Neuronal stem cell (in vitro differentiated cells): ENCODE data around the gene PCGF3.

Experiments
- DNase-seq: peaks from one replicate; pipeline ENCODE4 v3.0.0-alpha.2; 2013; ENCODE audit warnings: low spot score
- H2AFZ ChIP-seq: one replicate; pipeline ENCODE4 v1.6.1; 2013; ENCODE audit warnings: mild to moderate bottlenecking, low read length, inconsistent platforms
- H2AK5ac ChIP-seq: 2 replicates; pipeline ENCODE4 v1.6.1; 2013; ENCODE audit warnings: low read depth, mild to moderate bottlenecking, inconsistent platforms, low read length, moderate library complexity, mixed read lengths
- H2BK120ac ChIP-seq: 2 replicates; pipeline ENCODE4 v1.6.1; 2013; ENCODE audit warnings: low read depth, mild to moderate bottlenecking, inconsistent platforms, low read length, moderate library complexity, mixed read lengths
- H2BK12ac ChIP-seq: one replicate; pipeline ENCODE4 v1.6.1; 2013; ENCODE audit warnings: low read length, inconsistent platforms
- H2BK15ac ChIP-seq: 2 replicates; pipeline ENCODE4 v1.6.1; 2013; ENCODE audit warnings: mild to moderate bottlenecking, low read length, inconsistent platforms, mixed read lengths
- H2BK5ac ChIP-seq: one replicate; pipeline ENCODE4 v1.6.1; 2013; ENCODE audit warnings: inconsistent platforms, mild to moderate bottlenecking, low read length, moderate library complexity
- H3K14ac ChIP-seq: one replicate; pipeline ENCODE4 v1.6.1; 2013; ENCODE audit warnings: low read length, inconsistent platforms
- H3K18ac ChIP-seq: 2 replicates; pipeline ENCODE4 v1.6.1; 2013; ENCODE audit warnings: low read length, inconsistent platforms
- H3K23ac ChIP-seq: 2 replicates; pipeline ENCODE4 v1.6.1; 2013; ENCODE audit warnings: low read depth, mild to moderate bottlenecking, mixed read lengths, low read length, inconsistent platforms; ENCODE audit not compliant: poor library complexity
- H3K27ac ChIP-seq: replicated peaks from 3 replicates; pipeline ENCODE4 v1.5.1; 2013; ENCODE audit warnings: low read length, inconsistent platforms
- H3K27me3 ChIP-seq, 3 experiments: 2 replicates each; pipeline ENCODE4 v1.6.1; 2013; ENCODE audit warnings: low read length in 3 of 3, mild to moderate bottlenecking in 2 of 3, inconsistent platforms in 1 of 3, low read depth in 1 of 3, mixed read lengths in 1 of 3, moderate library complexity in 1 of 3; ENCODE audit not compliant: control insufficient read depth in 3 of 3, insufficient read depth in 3 of 3
- H3K36me3 ChIP-seq, 2 donors: replicated peaks in 1 of 2; 2 replicates each; pipeline ENCODE4 v1.6.1; 2013; ENCODE audit warnings: low read length in 2 of 2; ENCODE audit not compliant: control insufficient read depth in 2 of 2, insufficient read depth in 2 of 2
- H3K4ac ChIP-seq: 2 replicates; pipeline ENCODE4 v1.6.1; 2013; ENCODE audit warnings: inconsistent platforms, mild to moderate bottlenecking, low read length, moderate library complexity
- H3K4me1 ChIP-seq, 2 donors: 1 replicate in 1 of 2; 2 replicates in 1 of 2; pipeline ENCODE4 v1.6.1; 2013; ENCODE audit warnings: low read length in 2 of 2, low read depth in 1 of 2; ENCODE audit not compliant: control insufficient read depth in 2 of 2, insufficient read depth in 1 of 2
- H3K4me2 ChIP-seq: one replicate; pipeline ENCODE4 v1.6.1; 2013; ENCODE audit warnings: mild to moderate bottlenecking, low read length, inconsistent platforms; ENCODE audit not compliant: insufficient read depth, poor library complexity, severe bottlenecking
- H3K4me3 ChIP-seq, 2 donors: 2 replicates each; pipeline ENCODE4 v1.5.1; 2013; ENCODE audit warnings: low read length in 2 of 2, mild to moderate bottlenecking in 2 of 2, inconsistent platforms in 1 of 2, moderate library complexity in 1 of 2
- H3K79me1 ChIP-seq: one replicate; pipeline ENCODE4 v1.6.1; 2013; ENCODE audit warnings: low read depth, mild to moderate bottlenecking, inconsistent platforms, low read length, moderate library complexity
- H3K9ac ChIP-seq: one replicate; pipeline ENCODE4 v1.6.1; 2013; ENCODE audit warnings: mild to moderate bottlenecking, low read depth, low read length, inconsistent platforms; ENCODE audit not compliant: poor library complexity
- H3K9me3 ChIP-seq, 2 donors: replicated peaks in 1 of 2; 2 replicates each; pipeline versions ENCODE3 to v1.6.1; 2013; ENCODE audit warnings: low read length in 2 of 2, mild to moderate bottlenecking in 2 of 2, inconsistent platforms in 1 of 2, low read depth in 1 of 2, mixed read lengths in 1 of 2, moderate library complexity in 1 of 2; ENCODE audit not compliant: control insufficient read depth in 2 of 2, insufficient read depth in 1 of 2
- H4K8ac ChIP-seq: one replicate; pipeline ENCODE4 v1.6.1; 2013; ENCODE audit warnings: low read depth, mild to moderate bottlenecking, inconsistent platforms, low read length, moderate library complexity
- H4K91ac ChIP-seq: one replicate; pipeline ENCODE4 v1.6.1; 2013; ENCODE audit warnings: low read length, low read depth, mild to moderate bottlenecking, inconsistent platforms; ENCODE audit not compliant: poor library complexity
- WGBS, 2 donors: extraction: QIAGEN DNeasy Blood & Tissue Kit; methylation state at CpG; one replicate each; pipeline ENCODE4 v1.1.7; 2013; ENCODE audit warnings: missing lambda C conversion rate in 2 of 2, mixed read lengths in 1 of 2; ENCODE audit not compliant: insufficient read length in 2 of 2, insufficient replicate concordance in 1 of 2; ENCODE audit errors: extremely low coverage in 2 of 2; 5-methylcytosine and 5-hydroxymethylcytosine counted together

The PCGF3 gene

GRCh38 chr4:726235-726787, 20.7 kb downstream of the PCGF3 start:
- Histone ChIP-seq H4K8ac (no peak overlapping the region), H3K79me1 (peaks cover 48% of the 10 kb centered on the region), H3K9ac (no peak overlapping the region), H3K9me3 (peaks cover 5 to 10% of the 10 kb centered on the region in 2 donors), H2BK5ac (no peak overlapping the region), H3K27me3 (no peaks in the 10 kb centered on the region), H3K4ac (no peak overlapping the region), H3K4me3 (no peak overlapping the region), H3K18ac (no peak overlapping the region), H3K36me3 (peaks cover 21 to 66% of the 10 kb centered on the region in 2 donors), H3K23ac (no peak overlapping the region), H2BK12ac (no peak overlapping the region), H2BK120ac (no peak overlapping the region), H4K91ac (no peak overlapping the region), H3K4me1 (peaks cover 0 to 1% of the 10 kb centered on the region in 2 donors), H3K27ac (no peak overlapping the region), H3K4me2 (no peak overlapping the region), H2BK15ac (no peak overlapping the region), H2AK5ac (no peak overlapping the region), H3K14ac (no peak overlapping the region), H2AFZ (no peak overlapping the region)
- no CpG with 5 or more reads among the region's 16 CpGs for WGBS, 2 donors
- DNase-seq, result no peak

GRCh38 chr4:726838-727237, 21.2 kb downstream of the PCGF3 start:
- no peak overlapping the region for H2AK5ac ChIP-seq
- H2AFZ ChIP-seq, result no peak overlapping the region
- no peak overlapping the region for H4K91ac ChIP-seq
- peaks cover 19 to 62% of the 10 kb centered on the region in 2 donors for H3K36me3 ChIP-seq
- H3K4ac ChIP-seq, result no peak overlapping the region
- H3K18ac ChIP-seq, result peak overlapping the region; percentile 13
- H4K8ac ChIP-seq, result no peak overlapping the region
- no peak overlapping the region for H2BK5ac ChIP-seq
- peak overlapping the region; percentile 75 for H3K23ac ChIP-seq
- H3K27ac ChIP-seq, result no peak overlapping the region
- peaks cover 5 to 8% of the 10 kb centered on the region in 2 donors for H3K9me3 ChIP-seq
- peak overlapping the region; percentile 50 for H3K9ac ChIP-seq
- no peak overlapping the region for H2BK120ac ChIP-seq
- H2BK15ac ChIP-seq, result no peak overlapping the region
- H3K4me1 ChIP-seq, result peaks cover 0 to 1% of the 10 kb centered on the region in 2 donors
- no CpG with 5 or more reads among the region's 17 CpGs for WGBS, 2 donors
- H3K4me2 ChIP-seq, result no peak overlapping the region
- H3K14ac ChIP-seq, result no peak overlapping the region
- H3K27me3 ChIP-seq, result no peaks in the 10 kb centered on the region
- peaks cover 46% of the 10 kb centered on the region for H3K79me1 ChIP-seq
- no peak overlapping the region for H2BK12ac ChIP-seq
- no peak overlapping the region for H3K4me3 ChIP-seq
- DNase-seq, result no peak

- Histone ChIP-seq H3K27me3 (no peaks in the 10 kb centered on the region), H3K9me3 (peaks cover 0 to 5% of the 10 kb centered on the region in 2 donors), H4K91ac (no peak overlapping the region), H2BK120ac (no peak overlapping the region), H3K23ac (no peak overlapping the region), H3K36me3 (peaks cover 17 to 61% of the 10 kb centered on the region in 2 donors), H3K79me1 (peaks cover 40% of the 10 kb centered on the region), H3K18ac (no peak overlapping the region), H3K4ac (no peak overlapping the region), H3K27ac (no peak overlapping the region), H2AK5ac (no peak overlapping the region), H2BK15ac (no peak overlapping the region), H2AFZ (no peak overlapping the region), H3K14ac (no peak overlapping the region), H3K9ac (no peak overlapping the region), H4K8ac (no peak overlapping the region), H2BK5ac (no peak overlapping the region), H3K4me3 (no peak overlapping the region), H3K4me1 (peaks cover 0 to 1% of the 10 kb centered on the region in 2 donors), H3K4me2 (no peak overlapping the region), H2BK12ac (no peak overlapping the region)
- WGBS, 2 donors, result no CpG with 5 or more reads among the region's 6 CpGs
- no peak for DNase-seq
These were observed 21.9 kb downstream of the PCGF3 start for GRCh38 chr4:727576-727975.

- Histone ChIP-seq H2BK12ac (no peak overlapping the region), H3K36me3 (peaks cover 27 to 66% of the 10 kb centered on the region in 2 donors), H3K27ac (no peak overlapping the region), H3K4ac (no peak overlapping the region), H4K91ac (no peak overlapping the region), H3K4me2 (no peak overlapping the region), H3K23ac (no peak overlapping the region), H3K27me3 (no peaks in the 10 kb centered on the region), H3K9ac (no peak overlapping the region), H3K18ac (no peak overlapping the region), H2BK5ac (peak overlapping the region; percentile 13), H2AK5ac (no peak overlapping the region), H3K9me3 (peaks cover 0 to 5% of the 10 kb centered on the region in 2 donors), H4K8ac (no peak overlapping the region), H3K79me1 (peaks cover 32% of the 10 kb centered on the region), H3K14ac (no peak overlapping the region), H3K4me3 (no peak overlapping the region), H2BK120ac (no peak overlapping the region), H2AFZ (no peak overlapping the region), H2BK15ac (no peak overlapping the region), H3K4me1 (peaks cover 0 to 1% of the 10 kb centered on the region in 2 donors)
- no peak for DNase-seq
- WGBS, 2 donors, result no CpG with 5 or more reads among the region's 20 CpGs
These were observed 24.0 kb downstream of the PCGF3 start for GRCh38 chr4:729336-730315.
